ENCODE results near the gene ITGA2.

The ITGA2 gene

GRCh38 chr5:53017794-53018391 lies 28.7 kb downstream of the ITGA2 start:
- DNase-seq (ENCODE audit: low spot score), result no peak

- no peak for DNase-seq (ENCODE audit: low spot score)
Measured at GRCh38 chr5:53019320-53019719, 30.2 kb downstream of the ITGA2 start.

DNA sequence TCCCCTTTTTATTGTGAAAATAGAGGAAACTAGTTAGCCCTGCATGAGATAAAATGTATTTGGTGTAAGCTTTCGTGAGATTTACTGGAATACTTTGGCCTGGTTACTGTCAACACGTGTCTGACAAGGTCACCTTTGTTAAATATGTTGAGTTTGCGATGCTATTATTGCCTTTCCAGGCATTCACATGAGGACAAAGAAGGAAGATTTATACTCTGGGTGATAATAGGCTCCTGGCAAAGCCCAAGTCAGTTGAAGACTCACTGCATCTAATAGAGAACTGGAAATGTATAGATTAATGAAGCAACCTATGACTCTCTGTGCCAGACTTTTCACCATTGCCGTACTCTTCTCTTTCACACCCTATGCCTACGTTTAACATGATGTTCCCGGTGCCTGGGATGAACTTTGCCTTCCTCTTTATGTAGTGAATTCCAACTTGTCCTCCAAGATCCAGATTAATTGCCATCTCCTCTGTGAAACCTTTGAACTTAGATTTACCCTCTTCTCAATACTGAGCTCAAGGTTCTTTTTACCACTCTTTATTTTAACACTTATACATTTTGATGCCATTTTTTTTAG lies 33.9 kb downstream of the ITGA2 start:
- no peak for DNase-seq (ENCODE audit: low spot score)

DNA sequence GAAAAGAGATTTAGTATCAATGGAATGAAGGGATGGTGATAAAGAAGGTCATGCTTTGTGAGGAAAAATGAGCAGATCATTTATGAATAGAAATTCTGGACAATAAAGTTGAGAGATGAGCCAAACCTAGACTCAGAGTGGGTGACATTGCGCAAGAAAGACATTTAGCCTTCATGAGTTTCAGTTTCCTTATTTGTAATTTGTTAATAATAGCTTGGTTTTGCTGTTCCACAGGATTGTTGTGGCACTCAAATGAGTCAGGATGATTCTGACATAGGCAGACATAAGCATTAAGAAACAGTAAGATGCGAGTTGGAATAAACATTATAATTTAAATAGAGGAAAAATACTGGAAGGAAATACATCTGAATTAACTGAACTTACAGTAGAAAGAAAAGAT lies 34.8 kb downstream of the ITGA2 start:
- DNase-seq (ENCODE audit: low spot score), result no peak

DNA sequence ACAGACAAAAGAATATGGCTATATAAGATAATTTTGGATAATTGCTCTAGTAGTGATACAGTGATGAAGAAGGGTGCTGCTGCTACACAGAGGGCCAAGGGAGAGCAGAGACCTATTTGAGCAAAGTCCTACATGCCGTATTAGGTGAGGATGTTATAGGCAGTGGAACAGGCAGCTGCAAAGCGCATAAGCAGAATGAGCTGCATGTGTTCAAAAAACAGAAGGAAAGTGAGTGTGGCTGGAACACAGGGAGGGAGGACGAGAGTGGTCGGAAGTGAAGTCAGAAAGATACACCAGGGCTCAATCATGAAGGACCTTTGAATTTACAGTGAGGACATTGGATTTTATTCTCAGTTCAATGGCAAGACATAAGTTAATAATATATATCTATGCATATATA lies 35.4 kb downstream of the ITGA2 start:
- DNase-seq (ENCODE audit: low spot score), result no peak

DNA sequence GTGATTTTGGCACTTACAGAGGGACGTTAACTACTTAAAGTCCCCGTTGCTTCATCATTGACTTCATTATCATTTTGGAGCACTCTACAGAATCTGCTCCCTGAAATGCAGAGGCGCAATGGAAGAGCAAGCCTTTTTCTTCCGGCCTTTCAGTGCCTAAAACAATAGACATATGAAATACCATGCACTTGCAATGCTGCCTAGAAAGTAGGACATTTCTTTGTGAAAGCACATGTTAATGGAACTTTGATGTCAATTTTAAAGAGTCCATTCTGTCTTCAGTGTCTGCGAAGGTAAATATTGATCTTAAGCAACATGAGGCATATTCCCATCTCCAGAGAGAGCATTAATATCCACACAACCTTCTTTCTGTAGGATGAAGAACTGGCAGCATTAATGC lies 36.3 kb downstream of the ITGA2 start:
- DNase-seq (ENCODE audit: low spot score), result no peak

DNA sequence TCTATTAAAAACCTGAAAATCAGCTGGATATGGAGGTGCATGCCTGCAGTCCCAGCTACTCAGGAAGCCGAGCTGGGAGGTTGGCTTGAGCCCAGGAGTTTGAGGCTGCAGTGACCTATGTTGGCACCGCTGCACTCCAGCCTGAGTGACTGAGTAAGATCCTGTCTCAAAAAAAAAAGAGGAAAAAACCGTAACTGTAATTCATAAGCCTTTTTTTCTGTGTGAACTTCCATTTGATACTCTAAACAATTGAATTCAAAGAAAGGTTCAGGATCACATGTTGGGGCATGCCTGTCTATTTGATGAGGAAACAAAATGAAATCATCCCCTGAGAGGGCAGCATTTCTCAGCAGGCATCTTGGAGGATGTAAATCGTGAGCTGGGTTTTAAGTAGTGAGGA lies 38.8 kb downstream of the ITGA2 start:
- DNase-seq (ENCODE audit: low spot score), result no peak

DNA sequence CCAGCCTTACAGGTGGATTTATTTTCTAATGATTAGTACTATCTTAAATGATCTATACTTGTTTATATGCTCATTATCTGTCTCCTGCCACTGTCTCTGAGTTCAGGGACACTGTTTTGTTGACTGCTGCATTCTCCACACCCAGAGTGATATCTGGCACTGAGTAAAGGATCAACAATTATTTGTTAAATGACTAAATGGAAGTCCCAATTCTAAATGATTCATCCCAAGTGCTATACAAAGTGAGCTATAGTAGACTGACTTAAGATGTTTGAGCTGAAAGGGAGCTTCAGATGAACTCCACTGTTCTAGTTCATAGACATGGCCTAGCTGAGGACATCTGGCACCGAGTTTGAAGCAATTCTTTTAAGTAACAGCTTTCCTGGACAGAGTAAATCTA lies 40.5 kb downstream of the ITGA2 start:
- no peak for DNase-seq (ENCODE audit: low spot score)

DNA sequence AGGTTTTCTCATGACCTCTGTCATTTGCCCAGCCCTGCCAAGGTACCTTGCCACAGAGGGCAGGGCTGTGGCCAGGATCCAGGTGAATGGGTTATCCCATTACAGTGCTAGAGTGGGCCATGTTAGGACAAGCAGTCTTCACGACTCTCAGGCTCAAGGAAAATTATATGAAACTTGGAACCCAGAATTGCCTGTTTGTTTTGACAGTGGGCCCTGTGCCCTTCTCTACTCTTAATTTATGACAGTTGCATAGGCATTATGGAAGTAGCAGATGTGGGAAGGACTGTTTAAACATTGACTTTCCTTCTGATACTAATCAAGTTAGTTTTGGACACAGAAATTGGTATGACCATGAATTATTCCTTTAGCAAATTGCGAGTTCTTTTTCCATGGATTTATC lies 41.7 kb downstream of the ITGA2 start:
- DNase-seq (ENCODE audit: low spot score), result no peak

DNA sequence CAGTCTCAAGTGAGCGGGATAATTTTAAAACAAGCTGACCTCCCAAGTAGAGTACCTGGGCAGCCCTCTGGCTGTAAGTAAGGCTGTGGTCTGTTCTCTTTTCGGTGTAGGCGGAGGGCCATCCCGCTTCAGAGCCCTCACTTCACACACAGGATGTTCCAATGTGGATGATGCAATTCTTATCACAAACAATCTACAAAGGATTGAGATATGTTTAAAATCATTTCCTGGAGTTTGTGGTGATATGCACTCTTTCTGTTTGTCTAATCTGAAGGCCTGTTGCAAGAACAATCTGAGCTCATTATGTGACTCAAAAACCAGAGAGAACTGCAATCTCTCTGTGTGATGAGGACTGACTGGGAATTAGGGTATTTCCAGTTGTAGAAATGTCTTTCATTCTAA lies 42.5 kb downstream of the ITGA2 start:
- no peak for DNase-seq (ENCODE audit: low spot score)

GRCh38 chr5:53032188-53032587 lies 43.0 kb downstream of the ITGA2 start:
- DNase-seq (ENCODE audit: low spot score), result no peak

GRCh38 chr5:53034832-53035231 lies 45.7 kb downstream of the ITGA2 start:
- no peak for DNase-seq (ENCODE audit: low spot score)

DNA sequence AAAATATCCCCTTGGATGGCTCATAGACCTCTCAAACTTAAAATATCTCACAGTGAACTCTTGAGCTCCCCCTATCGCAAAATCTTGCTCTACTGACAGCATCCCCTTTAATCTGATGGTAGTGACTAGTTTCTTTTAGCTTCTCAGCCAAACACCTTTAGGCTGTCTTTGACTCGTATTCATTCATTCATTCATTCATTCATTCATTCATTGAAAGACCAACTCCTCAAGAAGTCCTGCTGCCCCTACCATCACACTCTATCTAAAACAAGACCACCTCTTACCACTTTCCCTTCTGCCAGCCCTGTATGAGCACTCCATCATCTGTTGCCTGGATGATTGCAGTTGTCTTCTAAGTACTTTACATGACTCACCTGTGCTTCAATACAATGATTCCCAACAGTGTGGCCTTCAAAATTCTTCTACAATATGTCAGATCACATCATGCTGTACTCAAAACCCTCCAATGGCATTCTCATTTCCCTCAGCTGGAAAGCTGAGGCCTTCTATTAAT lies 46.8 kb downstream of the ITGA2 start:
- no peak for DNase-seq (ENCODE audit: low spot score)

DNA sequence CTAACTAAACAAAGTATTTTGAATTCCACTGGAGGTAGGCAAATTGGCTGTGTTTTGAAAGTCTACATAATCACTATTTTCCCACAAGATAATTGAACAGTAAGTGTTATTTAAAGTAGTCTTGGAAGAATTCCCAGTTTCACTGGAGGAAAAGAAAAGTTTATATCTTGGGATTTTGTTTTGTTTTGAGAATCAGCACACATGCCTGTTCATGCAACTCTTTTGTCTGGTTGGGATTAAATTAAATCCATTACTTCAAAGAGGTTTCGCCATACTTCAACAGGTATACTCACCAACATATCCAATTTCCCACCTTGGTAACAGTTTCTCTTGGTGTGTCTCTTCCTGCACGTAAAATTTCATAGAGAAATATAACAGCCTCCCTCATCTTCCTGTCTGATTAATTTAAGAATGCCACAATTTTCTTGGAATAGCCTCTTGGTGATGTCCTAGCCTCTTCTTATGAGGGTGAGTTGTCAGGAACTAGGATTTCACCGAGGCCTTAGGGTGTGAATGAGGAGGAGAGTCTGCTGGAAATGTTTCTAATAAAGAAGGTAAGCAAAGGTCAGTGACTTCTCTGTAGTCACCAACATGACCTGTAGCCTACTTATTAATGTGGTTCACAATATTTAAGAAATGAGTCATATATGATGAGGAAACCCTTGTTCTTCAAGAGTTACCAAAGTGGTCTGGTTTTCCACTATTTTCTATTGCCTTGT lies 48.1 kb downstream of the ITGA2 start:
- DNase-seq (ENCODE audit: low spot score), result no peak

DNA sequence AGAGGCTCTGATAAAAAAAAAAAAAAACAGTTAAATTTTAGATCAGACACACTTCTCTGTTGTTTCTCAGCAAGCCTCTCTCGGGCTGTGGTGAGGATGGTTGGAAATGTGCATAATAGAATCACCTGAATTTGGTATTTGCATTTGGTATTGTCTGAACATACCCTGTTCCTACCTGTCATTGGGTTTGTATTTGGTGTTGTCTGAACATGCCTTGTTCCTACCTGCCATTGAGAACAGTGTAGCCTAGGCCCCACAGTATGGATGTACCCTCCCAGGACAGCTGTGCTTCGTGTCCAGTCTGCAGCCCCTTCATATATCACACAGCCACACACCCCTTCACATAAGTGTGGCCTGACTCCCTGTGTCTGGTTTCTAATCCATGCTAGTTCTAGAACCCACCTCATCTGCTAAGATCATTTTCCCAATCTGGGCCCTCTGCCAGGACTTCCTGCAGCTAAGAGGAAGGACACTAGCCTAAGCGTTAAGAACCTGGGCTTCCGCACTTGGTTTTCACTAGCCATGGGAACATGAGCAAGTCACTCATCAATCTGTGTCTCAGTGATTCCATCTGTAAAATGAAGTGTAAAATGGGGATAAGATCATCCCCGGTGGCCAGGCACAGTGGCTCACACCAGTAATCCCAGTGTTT lies 49.2 kb downstream of the ITGA2 start:
- DNase-seq (ENCODE audit: low spot score), result no peak

GRCh38 chr5:53039855-53040254 lies 50.7 kb downstream of the ITGA2 start:
- DNase-seq (ENCODE audit: low spot score), result no peak

- DNase-seq (ENCODE audit: low spot score), result no peak
Measured at GRCh38 chr5:53041071-53041692, 52.0 kb downstream of the ITGA2 start.

DNA sequence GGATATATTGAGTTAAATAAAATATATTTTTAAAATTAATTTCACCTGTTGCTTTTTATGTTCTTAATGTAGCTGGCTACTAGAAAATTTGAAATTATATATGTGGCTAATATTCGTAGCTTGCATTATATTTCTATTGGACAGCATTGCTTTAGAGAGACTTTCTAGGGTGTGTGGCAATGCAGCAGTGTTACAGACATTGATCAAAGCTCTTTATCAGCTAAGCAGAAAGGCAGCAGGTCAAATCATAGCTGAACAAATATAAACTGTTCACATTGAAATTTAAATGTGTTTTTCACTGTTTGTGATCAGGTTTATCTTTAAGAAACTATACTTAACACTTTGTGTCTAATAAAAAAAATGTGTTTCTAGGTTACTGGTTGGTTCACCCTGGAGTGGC lies 52.6 kb downstream of the ITGA2 start:
- DNase-seq (ENCODE audit: low spot score), result no peak

- no peak for DNase-seq (ENCODE audit: low spot score)
Measured at GRCh38 chr5:53045263-53045662, 56.1 kb downstream of the ITGA2 start.

GRCh38 chr5:53048248-53048647 lies 59.1 kb downstream of the ITGA2 start:
- DNase-seq (ENCODE audit: low spot score), result no peak

DNA sequence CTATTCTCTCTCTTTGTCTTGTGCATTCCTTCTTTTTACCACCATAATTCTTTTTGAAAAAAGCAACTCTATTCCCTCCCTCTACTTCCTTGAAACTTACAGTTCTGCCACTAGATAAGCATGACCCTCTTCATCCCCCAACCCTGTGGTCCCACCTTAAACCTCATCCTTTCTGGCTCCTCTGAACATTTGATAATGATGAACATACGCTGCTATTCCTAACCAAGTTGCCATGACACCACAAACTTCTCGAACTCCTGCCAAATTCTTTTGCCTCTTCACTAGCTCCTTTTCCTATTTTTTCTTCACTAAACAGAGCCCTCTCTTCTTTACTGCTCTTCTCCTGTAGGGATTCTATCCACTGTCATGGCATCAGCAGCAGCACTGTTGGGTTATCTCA lies 63.3 kb downstream of the ITGA2 start:
- no peak for DNase-seq (ENCODE audit: low spot score)

- no peak for DNase-seq (ENCODE audit: low spot score)
Measured at GRCh38 chr5:53053364-53053763, 64.2 kb downstream of the ITGA2 start.

DNA sequence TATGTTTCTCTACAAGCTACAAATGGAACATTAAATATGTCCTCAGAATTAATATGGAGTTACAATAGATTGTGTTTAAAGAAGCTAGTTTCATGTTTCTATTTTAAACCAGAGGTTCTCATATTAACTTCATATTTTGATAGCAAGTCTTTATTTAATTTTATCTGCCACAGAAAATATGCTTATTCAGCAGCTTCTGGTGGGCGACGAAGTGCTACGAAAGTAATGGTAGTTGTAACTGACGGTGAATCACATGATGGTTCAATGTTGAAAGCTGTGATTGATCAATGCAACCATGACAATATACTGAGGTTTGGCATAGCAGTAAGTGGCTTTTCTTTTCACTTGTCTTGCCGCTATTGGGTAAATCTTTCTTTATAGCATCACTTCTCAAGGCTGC lies 66.2 kb downstream of the ITGA2 start:
- DNase-seq (ENCODE audit: low spot score), result no peak

All from left forelimb (tissue), 1 donor.